H7 (cell line): Measurements from ENCODE around the gene CLIP1. TPM values are rescaled to one million over a fixed set of nuclear protein-coding genes. Genes with fewer than 3 reads are reported as not detected.
"Not testable (repeated sequence)": the region's sequence is repeated elsewhere in the genome, so short reads cannot be mapped to it uniquely, and the experiment has no call there.

Experiments
- DNase-seq: peaks from one replicate; pipeline ENCODE4 v3.0.0; 2012
- H3K27me3 ChIP-seq: 2 replicates; pipeline ENCODE4 v1.6.0; 2011; ENCODE audit warnings: mild to moderate bottlenecking, low read length; ENCODE audit not compliant: control insufficient read depth, insufficient read depth
- H3K36me3 ChIP-seq: replicated peaks from 2 replicates; pipeline ENCODE4 v1.5.1; 2011; ENCODE audit warnings: low read length; ENCODE audit not compliant: control insufficient read depth, insufficient read depth
- H3K4me3 ChIP-seq: 2 replicates; pipeline ENCODE4 v1.5.1; 2011; ENCODE audit warnings: low read depth, mild to moderate bottlenecking, control low read depth, low read length, moderate library complexity; ENCODE audit not compliant: insufficient read depth
- total RNA-seq: library from RNA; depleted of rRNA; stranded (reverse); fragments of >200 nt; shearing (Covaris generic); gene quantifications from 2 replicates; pipeline ENCODE4 v1.2.3, GENCODE V29; 2014

The CLIP1 gene
- total RNA-seq, 1 experiment from 2014 or later: 21.7 TPM

DNA sequence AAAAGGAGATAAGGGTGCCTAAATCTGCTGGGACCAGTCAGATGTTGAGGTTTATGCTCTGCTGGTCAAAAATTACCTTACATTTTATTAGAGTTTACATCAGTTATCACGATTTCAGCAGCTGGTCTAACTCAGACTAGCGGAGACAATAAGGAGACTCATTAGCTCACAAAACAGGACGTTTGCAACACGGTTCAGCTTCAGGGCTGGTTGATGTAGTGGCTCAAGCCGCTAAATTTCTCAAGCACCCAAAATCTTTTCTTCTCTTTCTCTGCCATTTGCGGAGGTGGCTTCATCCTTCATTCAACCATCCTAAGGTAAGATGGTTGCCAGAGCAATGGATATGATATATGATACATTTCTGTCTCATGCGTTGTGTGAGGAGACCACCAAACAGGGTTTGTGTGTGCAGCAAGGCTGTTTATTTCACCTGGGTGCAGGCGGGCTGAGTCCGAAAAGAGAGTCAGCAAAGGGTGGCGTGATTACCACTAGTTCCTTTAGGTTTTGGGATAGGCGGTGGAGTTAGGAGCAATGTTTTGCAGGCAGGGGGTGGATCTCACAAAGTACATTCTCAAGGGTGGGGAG, 30.3 kb upstream of the CLIP1 start:
- H3K4me3 ChIP-seq: no peak overlapping the region
- DNase-seq: no peak
- no peaks in the 10 kb centered on the region for H3K36me3 ChIP-seq
- no peaks in the 10 kb centered on the region for H3K27me3 ChIP-seq

DNA sequence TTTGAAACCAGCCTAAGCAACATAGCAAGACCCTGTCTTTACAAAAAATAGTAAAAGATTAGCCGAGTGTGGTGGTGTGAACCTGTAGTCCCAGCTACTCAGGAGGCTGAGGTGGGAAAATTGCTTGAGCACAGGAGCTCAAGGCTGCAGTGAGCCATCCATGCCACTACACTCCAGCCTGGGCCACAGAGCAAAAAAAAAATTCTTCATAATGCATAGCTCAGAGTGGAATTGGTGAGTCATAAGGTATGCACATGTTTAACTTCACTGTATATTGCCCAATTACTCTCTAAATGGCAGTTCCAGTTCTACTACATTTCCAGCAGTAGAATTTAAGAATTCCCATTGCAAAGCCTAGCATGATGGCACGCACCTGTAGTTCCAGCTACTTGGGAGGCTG, 26.8 kb upstream of the CLIP1 start:
- Histone ChIP-seq H3K27me3 (no peaks in the 10 kb centered on the region), H3K36me3 (no peaks in the 10 kb centered on the region), H3K4me3 (no peak overlapping the region)
- DNase-seq: no peak

DNA sequence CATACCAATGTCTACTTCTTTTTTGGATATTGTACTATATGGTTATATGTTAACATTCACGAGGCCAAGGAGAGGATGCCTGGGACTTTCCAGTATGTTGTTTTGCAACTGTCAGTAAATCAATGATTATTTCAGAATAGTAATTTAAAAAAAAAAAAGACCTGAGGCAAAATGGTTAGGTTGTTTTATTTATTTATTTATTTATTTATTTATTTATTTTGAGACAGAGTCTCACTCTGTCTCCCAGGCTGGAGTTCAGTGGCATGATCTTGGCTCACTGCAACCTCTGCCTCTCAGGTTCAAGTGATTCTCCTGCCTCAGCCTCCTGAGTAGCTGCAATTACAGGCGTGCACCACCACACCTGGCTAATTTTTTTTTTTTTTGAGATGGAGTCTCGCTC, 25.4 kb upstream of the CLIP1 start:
- H3K4me3 ChIP-seq, DNase-seq, H3K36me3 ChIP-seq, H3K27me3 ChIP-seq: not testable (repeated sequence)

DNA sequence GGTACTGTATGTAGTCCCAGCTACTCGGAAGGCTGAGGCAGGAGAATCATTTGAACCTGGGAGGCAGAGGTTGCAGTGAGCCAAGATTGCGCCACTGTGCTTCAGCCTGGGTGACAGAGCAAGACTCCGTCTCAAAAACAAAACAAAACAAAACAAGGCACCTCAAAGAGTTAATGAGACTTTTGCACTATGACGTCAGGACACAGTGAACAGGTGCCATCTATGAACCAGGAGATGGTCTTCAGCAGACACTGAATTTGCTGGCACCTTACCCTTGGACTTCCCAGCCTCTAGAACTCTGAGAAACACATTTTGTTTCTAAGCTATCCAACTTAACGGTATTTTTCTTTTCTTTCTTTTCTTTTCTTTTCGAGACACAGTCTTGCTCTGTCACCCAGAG, 23.9 kb upstream of the CLIP1 start:
- not testable (repeated sequence) for H3K4me3 ChIP-seq, H3K36me3 ChIP-seq, DNase-seq, H3K27me3 ChIP-seq

DNA sequence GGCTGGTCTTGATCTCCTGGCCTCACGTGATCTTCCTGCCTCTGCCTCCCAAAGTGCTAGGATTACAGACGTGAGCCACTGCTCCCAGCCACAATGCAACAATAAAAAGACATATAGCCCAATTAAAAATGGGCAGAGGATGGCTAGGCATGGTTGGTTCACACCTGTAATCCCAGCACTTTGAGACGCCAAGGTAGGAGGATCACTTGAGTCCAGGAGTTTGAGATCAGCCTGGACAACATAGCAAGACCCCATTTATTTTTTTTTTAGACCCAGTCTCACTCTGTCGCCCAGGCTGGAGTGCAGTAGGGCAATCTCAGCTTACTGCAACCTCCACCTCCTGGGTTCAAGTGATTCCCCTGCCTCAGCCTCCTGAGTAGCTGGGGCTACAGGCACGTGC, 21.6 kb upstream of the CLIP1 start:
- not testable (repeated sequence) for H3K36me3 ChIP-seq, DNase-seq

DNA sequence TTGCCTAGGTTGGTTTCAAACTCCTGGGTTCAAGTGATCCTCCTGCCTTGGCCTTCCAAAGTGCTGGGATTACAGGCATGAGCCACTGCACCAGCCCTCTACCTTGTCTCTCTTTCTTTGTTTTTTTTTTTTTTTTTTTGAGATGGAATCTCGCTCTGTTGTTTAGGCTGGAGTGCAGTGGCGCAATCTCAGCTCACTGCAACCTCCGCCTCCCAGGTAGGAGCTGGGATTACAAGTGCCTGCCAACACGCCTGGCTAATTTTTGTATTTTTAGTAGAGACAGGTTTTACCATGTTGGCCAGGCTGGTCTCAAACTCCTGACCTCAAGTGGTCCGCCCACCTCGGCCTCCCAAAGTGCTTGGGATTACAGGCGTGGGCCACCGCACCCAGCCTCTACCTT, 16.4 kb upstream of the CLIP1 start:
- not testable (repeated sequence) for H3K4me3 ChIP-seq, H3K36me3 ChIP-seq, H3K27me3 ChIP-seq, DNase-seq

More for the DNA sequence above, 21.6 kb upstream of the CLIP1 start:
- not testable (repeated sequence) for H3K4me3 ChIP-seq, H3K27me3 ChIP-seq

DNA sequence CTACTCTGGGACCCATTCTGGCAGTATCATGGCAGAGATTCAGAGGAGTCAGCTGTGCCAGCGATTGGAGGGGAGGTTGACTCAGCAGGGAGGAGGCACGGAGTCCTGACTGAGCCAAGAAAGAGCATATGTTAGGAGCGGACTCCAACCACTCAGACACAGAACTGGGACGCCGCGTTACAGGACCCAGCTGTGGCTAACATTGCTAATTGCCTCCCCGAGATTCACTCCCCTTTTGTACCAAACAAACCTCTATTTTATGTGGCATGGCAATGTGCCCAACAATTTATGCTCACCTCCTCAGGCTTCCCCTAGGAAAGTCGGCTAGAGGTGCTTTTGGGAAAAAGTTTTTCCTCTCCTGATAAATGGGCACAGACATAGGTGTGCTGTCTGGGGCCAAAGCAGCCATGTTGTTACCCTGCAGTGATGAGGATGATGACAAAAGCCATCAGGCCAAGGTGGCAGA, 15.2 kb upstream of the CLIP1 start:
- Histone ChIP-seq H3K36me3 (no peaks in the 10 kb centered on the region), H3K4me3 (no peak overlapping the region), H3K27me3 (no peaks in the 10 kb centered on the region)
- no peak for DNase-seq

DNA sequence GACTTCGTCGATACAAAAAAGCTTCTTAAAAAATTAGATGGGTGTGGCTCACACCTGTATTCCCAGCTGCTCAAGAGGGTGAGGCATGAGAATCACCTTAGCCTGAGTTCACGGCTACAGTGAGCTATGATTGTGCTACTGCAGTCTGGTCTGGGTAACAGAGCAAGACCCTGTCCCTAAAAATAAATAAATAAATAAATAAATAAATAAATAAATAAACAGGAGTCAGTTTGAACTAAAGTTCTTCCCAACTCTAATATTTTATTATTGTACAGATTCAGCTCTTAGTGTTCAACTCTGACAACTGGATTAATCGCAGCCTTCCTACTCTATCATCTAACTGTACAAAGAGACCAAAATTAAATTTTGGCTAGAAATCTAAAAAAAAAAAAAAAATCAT, 12.7 kb upstream of the CLIP1 start:
- H3K4me3 ChIP-seq: no peak overlapping the region
- H3K36me3 ChIP-seq: no peaks in the 10 kb centered on the region
- no peaks in the 10 kb centered on the region for H3K27me3 ChIP-seq
- DNase-seq: no peak

DNA sequence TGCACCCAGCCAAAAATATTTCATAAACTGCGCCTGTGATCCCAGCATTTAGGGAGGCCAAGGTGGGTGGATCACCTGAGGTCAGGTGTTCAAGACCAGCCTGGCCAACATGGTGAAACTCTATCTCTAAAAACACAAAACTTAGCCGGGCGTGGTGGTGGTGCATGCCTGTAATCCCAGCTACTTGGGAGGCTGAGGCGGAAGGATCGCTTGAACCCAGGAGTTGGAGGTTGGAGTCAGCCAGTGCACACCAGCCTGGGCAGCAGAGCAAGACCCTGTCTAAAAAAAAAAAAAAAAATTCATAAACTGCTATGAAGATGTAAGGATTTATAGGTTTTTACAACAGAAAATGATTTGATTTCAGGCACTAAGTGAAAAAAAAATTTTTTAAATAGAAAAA, 6.6 kb upstream of the CLIP1 start:
- not testable (repeated sequence) for DNase-seq, H3K36me3 ChIP-seq, H3K4me3 ChIP-seq, H3K27me3 ChIP-seq

DNA sequence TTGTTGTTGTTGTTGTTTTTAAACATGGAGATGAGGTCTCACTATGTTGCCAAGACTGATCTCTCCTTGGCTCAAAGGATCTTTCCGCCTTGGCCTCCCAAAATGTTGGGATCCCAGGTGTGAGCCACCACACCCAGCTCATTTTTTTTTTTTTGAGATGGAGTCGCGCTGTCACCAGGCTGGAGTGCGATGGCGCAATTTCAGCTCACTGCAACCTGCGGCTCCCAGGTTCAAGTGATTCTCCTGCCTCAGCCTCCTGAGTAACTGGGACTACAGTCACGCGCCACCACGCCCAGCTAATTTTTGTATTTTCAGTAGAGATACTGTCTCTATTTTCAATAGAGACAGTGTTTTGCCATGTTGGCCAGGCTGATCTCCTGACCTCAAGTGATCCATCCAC, 4.9 kb upstream of the CLIP1 start:
- H3K27me3 ChIP-seq: no peaks in the 10 kb centered on the region; the same call in 1 of the 2 replicates

DNA sequence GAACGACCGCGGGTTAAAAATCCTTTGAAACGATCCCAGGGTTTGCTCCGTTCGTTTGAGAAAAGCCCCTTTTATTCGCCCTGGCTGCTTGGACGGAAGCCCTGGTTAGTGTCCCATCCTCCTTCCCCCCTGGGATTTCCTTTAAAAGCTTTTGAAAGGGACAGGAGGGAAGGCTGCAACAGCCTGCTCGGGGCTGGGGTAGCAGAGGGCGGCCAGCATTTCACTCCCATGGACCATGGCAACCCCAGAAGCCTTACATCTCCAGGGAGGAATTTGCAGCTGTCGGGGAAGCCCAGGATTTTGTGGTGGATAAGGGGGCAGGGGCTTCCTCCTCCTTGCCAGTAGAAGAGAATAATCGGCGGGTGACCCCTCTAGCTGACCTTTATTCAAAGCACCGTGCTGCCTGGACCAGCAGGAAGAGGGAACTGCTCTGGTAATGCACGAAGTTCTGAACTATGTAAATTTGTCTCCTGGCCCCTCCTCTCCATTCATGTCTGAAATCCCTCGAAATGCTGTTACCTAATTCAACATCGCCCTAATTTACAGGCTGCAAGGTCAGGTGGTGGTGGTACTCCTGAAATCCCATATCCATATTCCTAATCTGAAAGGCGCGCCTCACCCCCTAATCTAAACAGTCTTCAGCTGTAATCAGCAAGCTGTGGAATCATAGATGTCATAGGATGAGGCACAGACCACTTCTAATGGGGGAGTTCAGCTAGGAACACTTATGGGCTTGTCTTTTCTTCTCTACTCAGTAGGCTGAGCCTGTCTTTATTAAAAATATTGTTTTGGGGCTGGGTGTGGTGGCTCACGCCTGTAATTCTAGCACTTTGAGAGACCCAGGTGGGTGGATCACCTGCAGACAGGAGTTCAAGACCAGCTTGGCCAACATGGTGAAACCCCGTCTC, 1.0 kb upstream of the CLIP1 start:
- peak; percentile 70 for DNase-seq
- Histone ChIP-seq H3K4me3 (peak overlapping the region; percentile 63), H3K27me3 (no peaks in the 10 kb centered on the region; the same call in 1 of the 2 replicates), H3K36me3 (no peaks in the 10 kb centered on the region)

More for the DNA sequence above, 4.9 kb upstream of the CLIP1 start:
- Histone ChIP-seq H3K4me3 (no peak overlapping the region), H3K36me3 (no peaks in the 10 kb centered on the region)
- no peak for DNase-seq

DNA sequence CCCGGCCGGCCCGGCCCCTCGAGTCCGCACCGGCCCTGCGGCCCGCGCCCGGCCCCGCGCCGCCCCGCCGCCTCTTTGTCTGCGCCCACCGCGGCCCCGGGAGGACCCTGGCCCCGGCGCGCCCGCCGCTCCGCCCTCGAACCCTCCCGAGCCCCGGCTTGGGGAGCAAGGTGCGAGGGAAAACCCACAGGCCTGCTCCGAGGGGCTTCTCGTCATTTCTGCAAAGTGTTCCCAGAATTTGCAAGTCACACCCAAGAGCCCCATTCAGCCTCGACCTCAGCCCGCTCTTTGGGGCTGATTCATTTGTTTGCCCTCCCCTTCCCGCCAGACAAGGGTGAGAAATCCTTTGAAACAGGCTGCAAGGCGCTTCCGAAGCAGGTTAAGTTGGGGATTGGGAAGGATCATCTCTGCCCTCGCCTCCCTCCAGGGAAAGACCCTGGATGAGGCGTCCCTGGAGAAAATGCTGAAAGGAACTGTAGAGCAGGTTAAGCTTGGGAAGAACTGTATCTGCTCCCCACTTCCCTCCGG, 325 bp upstream of the CLIP1 start:
- no peak for DNase-seq
- Histone ChIP-seq H3K4me3 (peak overlapping the region; percentile 63), H3K36me3 (no peaks in the 10 kb centered on the region), H3K27me3 (no peaks in the 10 kb centered on the region; the same call in 1 of the 2 replicates)

DNA sequence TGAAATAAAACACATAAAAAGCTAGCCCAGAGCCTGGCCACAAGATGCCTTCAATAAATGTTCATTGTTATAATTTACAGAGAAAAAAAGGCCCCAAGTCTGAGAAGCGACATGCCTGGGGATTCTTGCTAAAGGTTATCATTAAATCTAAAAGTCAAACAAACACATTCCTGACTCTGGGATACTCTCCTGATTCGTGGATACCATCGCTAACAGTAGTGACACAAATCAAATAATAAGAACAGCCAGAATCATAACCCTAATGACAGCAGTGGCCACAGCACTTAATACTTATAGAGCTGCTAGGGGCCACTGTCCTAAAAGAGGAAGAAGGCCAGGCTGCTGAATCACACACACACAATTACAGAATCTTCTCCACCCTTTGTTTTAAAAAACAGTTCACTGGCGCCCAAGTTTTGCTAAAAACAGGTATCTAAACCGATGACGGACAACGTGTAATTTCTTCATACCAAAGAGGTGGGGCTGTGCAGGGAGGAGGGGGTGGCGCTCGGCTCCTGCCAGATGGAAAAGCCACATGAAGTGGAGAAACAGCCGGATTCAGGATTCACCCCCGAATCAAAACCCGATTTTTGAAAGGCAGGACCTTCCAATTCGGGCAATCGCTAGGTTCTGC, 1.2 kb downstream of the CLIP1 start:
- Histone ChIP-seq H3K36me3 (no peaks in the 10 kb centered on the region), H3K27me3 (no peaks in the 10 kb centered on the region; the same call in 1 of the 2 replicates), H3K4me3 (peak overlapping the region; percentile 72)
- no peak for DNase-seq

DNA sequence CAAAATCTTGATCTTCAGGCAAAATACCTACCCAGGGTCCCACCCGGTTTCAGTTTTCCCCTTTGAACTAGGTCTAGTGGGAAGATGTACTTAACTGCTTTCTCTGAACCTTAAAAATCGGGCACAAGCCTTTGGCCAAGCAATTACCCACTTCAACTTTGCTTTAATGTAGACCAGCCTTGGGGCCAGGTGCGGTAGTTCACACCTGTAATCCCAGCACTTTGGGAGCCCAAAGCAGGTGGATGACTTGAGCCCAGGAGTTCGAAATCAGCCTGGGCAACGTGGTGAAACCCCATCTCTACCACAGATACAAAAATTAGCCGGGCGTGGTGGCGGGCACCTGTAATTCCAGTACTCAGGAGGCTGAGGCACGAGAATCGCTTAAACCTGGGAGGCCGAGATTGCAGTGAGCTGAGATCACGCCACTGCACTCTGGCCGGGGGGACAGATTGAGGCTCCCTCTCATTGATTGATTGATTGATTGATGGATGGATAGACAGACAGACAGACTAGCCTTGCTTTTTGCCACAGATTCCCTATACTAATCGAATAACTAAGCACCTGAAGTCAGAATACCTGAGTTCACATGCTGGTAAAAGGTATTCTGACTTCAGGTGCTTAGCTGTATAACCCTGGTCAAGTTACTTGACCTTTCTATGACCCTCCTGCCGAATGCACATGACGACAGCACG, 1.9 kb downstream of the CLIP1 start:
- no peaks in the 10 kb centered on the region for H3K36me3 ChIP-seq
- no peak for DNase-seq
- H3K4me3 ChIP-seq: no peak overlapping the region
- H3K27me3 ChIP-seq: no peaks in the 10 kb centered on the region; the same call in 1 of the 2 replicates
